Measurements from ENCODE around the gene MBTPS1.

- TF ChIP-seq CTCF (IDR thresholded peaks at IDR 0.05) (no peak), POLR2A (IDR thresholded peaks at IDR 0.05) (no peak)
Measured at GRCh38 chr16:84091460-84091859, 25.3 kb downstream of the MBTPS1 start.

Data from esophagus squamous epithelium (tissue), 4 donors.